Activated CD8-positive, alpha-beta memory T cell treated with anti-CD3 and anti-CD28 coated beads, Interleukin-2, amount 10 ng/mL, durations not matched to agents 7 days and 5 days (primary cell): ENCODE measurements around the gene RAB35. TPM values are rescaled to one million over a fixed set of nuclear protein-coding genes. Genes with fewer than 3 reads are reported as not detected.

Experiments
- ATAC-seq: fragments of 150-1000 bp; cut with Tn5 transposase; one replicate; pipeline ENCODE4 v1.10.0; 2021; ENCODE audit warnings: moderate library complexity
- CTCF ChIA-PET: fragments of 350-600 bp; sonication (Branson Sonifier 250); formaldehyde crosslinking; loops from one replicate; lab custom pipeline; 2021; ENCODE audit warnings: antibody characterized with exemption; lab: Charles Lee
- DNase-seq: peaks from one replicate; pipeline ENCODE4 v3.0.0-alpha.2; 2020
- H3K27ac Mint-ChIP-seq: one replicate; pipeline ENCODE4 v1.8.0; 2021; ENCODE audit warnings: mild to moderate bottlenecking, mixed read lengths
- H3K27me3 Mint-ChIP-seq: one replicate; pipeline ENCODE4 v1.8.0; 2021; ENCODE audit warnings: mixed read lengths
- H3K36me3 Mint-ChIP-seq: one replicate; pipeline ENCODE4 v1.8.0; 2021; ENCODE audit warnings: mild to moderate bottlenecking, mixed read lengths
- H3K4me1 Mint-ChIP-seq: one replicate; pipeline ENCODE4 v1.8.0; 2021; ENCODE audit warnings: mixed read lengths
- H3K4me3 Mint-ChIP-seq: one replicate; pipeline ENCODE4 v1.8.0; 2021; ENCODE audit warnings: mild to moderate bottlenecking, moderate library complexity, mixed read lengths
- H3K9me3 Mint-ChIP-seq: one replicate; pipeline ENCODE4 v1.8.0; 2022; ENCODE audit warnings: low read depth, mixed read lengths
- total RNA-seq, 2 experiments: library from RNA; stranded (reverse); gene quantifications; one replicate each; pipeline ENCODE4 v1.2.3, GENCODE V29; 2021

The RAB35 gene
- total RNA-seq, 2 experiments from 2014 or later, result 63.7 to 81.3 TPM

GRCh38 chr12:120096671-120097202 is 19.8 kb downstream of the RAB35 start:
- DNase-seq, result no peak
- H3K4me1 Mint-ChIP-seq, result peaks cover 30% of the 10 kb centered on the region
- H3K9me3 Mint-ChIP-seq, result no peaks in the 10 kb centered on the region
- CTCF ChIA-PET, result interaction anchor here (1.0 to 1.5 kb wide), 2 partner anchors 10 to 206 kb away, joined by 3 to 8 read pairs; partner anchors contain the start of gene SIRT4
- H3K36me3 Mint-ChIP-seq, result peaks cover 22% of the 10 kb centered on the region
- no peaks in the 10 kb centered on the region for H3K27me3 Mint-ChIP-seq
- no peak overlapping the region for H3K27ac Mint-ChIP-seq
- H3K4me3 Mint-ChIP-seq, result no peak overlapping the region
- no peak for ATAC-seq

DNA sequence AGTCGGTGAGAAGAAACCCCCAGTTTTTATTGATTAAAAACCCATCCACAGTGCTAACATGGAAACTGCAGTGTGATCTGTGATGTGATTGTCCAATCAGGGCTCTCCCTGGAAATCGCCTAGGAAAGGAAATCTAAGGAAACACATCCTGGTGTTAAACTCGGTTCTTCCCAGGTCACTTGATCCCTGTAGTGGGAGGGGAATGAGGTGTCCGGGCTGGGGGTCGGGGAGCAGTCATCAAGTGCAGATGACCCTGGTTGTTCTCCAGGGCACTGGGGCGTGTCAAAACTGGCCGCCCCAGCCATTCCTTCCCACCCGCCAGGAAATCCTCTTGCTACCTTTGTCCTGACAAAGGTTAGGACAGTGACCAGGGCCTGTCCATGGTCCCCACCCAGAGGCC is 20.8 kb downstream of the RAB35 start:
- no peak for DNase-seq
- Mint-ChIP-seq H3K9me3 (no peaks in the 10 kb centered on the region), H3K4me3 (no peak overlapping the region), H3K36me3 (peaks cover 23% of the 10 kb centered on the region), H3K27me3 (no peaks in the 10 kb centered on the region), H3K4me1 (peaks cover 21% of the 10 kb centered on the region), H3K27ac (no peak overlapping the region)
- CTCF ChIA-PET, result interaction anchor here (1.0 kb wide), 1 partner anchor 207 kb away, joined by 3 read pairs; the partner anchor contains the start of gene SIRT4
- ATAC-seq, result no peak

- Mint-ChIP-seq H3K27ac (no peak overlapping the region), H3K27me3 (no peaks in the 10 kb centered on the region), H3K4me1 (peaks cover 17% of the 10 kb centered on the region), H3K36me3 (peaks cover 21% of the 10 kb centered on the region), H3K9me3 (no peaks in the 10 kb centered on the region), H3K4me3 (no peak overlapping the region)
- CTCF ChIA-PET, result no interaction called here
- no peak for ATAC-seq
- DNase-seq, result no peak
These were observed 21.2 kb downstream of the RAB35 start for GRCh38 chr12:120095331-120095730.

GRCh38 chr12:120094485-120094884 is 22.1 kb downstream of the RAB35 start:
- peaks cover 13% of the 10 kb centered on the region for H3K4me1 Mint-ChIP-seq
- no peaks in the 10 kb centered on the region for H3K27me3 Mint-ChIP-seq
- H3K9me3 Mint-ChIP-seq, result no peaks in the 10 kb centered on the region
- DNase-seq (no peak), ATAC-seq (no peak)
- H3K36me3 Mint-ChIP-seq, result peaks cover 21% of the 10 kb centered on the region
- CTCF ChIA-PET, result interaction anchor here (1.0 to 1.6 kb wide), 2 partner anchors 16 to 21 kb away, joined by 4 to 5 read pairs; partner anchors contain the start of gene RAB35
- H3K4me3 Mint-ChIP-seq, result no peak overlapping the region
- peak overlapping the region; percentile 11 for H3K27ac Mint-ChIP-seq

GRCh38 chr12:120093592-120094355 is 22.8 kb downstream of the RAB35 start:
- DNase-seq (no peak), ATAC-seq (peak; percentile 52)
- Mint-ChIP-seq H3K27me3 (no peaks in the 10 kb centered on the region), H3K4me1 (peaks cover 17% of the 10 kb centered on the region), H3K36me3 (peaks cover 25% of the 10 kb centered on the region), H3K4me3 (no peak overlapping the region), H3K27ac (peak overlapping the region; percentile 65), H3K9me3 (no peaks in the 10 kb centered on the region)
- CTCF ChIA-PET, result interaction anchor here (0.6 to 1.6 kb wide), 3 partner anchors 17 to 23 kb away, joined by 3 to 5 read pairs (median 4); partner anchors contain the start of gene RAB35

DNA sequence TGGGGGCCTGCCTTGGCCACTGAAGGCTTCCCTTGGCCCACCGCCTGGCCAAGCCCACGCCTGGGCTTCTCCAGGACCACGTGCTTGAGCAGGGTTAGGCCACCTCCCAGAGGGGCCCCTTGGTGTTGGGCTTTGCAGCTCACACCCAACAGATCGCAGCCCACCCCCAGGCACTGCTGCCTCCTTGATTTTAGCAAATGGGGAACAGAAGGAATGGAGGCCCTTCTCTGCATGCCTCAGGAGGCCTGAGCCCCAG is 23.3 kb downstream of the RAB35 start:
- Mint-ChIP-seq H3K9me3 (no peaks in the 10 kb centered on the region), H3K27me3 (no peaks in the 10 kb centered on the region), H3K36me3 (peaks cover 23% of the 10 kb centered on the region), H3K27ac (no peak overlapping the region), H3K4me1 (peaks cover 18% of the 10 kb centered on the region), H3K4me3 (no peak overlapping the region)
- ATAC-seq, result peak; percentile 11
- no peak for DNase-seq
- CTCF ChIA-PET, result interaction anchor here (0.6 to 1.6 kb wide), 2 partner anchors 23 kb away, joined by 3 to 4 read pairs; partner anchors contain the start of gene RAB35

- H3K4me3 Mint-ChIP-seq, result no peak overlapping the region
- CTCF ChIA-PET, result no interaction called here
- peaks cover 23% of the 10 kb centered on the region for H3K4me1 Mint-ChIP-seq
- DNase-seq (no peak), ATAC-seq (no peak)
- no peak overlapping the region for H3K27ac Mint-ChIP-seq
- H3K27me3 Mint-ChIP-seq, result no peaks in the 10 kb centered on the region
- H3K9me3 Mint-ChIP-seq, result no peaks in the 10 kb centered on the region
- H3K36me3 Mint-ChIP-seq, result peaks cover 20% of the 10 kb centered on the region
These were observed 23.8 kb downstream of the RAB35 start for GRCh38 chr12:120092551-120093335.

DNA sequence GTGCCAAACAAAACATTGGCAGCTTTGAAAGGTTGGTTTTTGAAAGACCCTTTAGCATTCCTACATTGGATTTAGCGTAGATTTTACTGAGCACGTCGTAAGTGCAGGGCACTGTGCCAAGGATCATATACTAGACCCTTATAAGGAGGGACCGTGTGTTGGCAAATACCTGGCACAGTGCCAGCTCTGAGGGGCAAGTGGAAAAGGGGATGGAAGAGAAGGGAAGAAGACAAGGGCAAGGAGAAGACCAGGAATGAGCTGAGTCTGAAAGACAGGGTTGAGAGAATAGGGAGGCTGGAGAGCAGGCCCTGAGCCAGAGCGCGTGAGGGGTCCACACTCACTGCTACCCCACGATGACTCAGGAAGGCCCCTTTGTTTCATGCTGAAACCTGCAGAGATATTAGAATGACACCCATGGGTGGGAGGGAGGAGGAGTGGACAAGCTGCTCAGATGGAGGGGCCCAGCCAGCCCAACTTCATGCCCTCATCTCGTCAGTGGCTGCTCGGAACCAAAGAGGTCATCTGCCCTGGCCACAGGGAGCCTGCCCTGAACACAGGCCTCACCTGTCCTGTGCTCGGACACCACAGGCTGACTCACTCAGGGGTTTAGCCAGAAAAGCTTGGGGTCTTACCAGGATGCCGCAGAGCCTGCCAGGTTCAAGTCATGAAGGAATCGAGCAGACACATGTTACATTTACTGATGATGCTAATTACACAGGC is 25.0 kb downstream of the RAB35 start:
- CTCF ChIA-PET, result no interaction called here
- Mint-ChIP-seq H3K36me3 (peaks cover 14% of the 10 kb centered on the region), H3K27ac (no peak overlapping the region), H3K27me3 (no peaks in the 10 kb centered on the region), H3K4me3 (no peak overlapping the region), H3K4me1 (peaks cover 35% of the 10 kb centered on the region), H3K9me3 (no peaks in the 10 kb centered on the region)
- DNase-seq (no peak), ATAC-seq (no peak)

DNA sequence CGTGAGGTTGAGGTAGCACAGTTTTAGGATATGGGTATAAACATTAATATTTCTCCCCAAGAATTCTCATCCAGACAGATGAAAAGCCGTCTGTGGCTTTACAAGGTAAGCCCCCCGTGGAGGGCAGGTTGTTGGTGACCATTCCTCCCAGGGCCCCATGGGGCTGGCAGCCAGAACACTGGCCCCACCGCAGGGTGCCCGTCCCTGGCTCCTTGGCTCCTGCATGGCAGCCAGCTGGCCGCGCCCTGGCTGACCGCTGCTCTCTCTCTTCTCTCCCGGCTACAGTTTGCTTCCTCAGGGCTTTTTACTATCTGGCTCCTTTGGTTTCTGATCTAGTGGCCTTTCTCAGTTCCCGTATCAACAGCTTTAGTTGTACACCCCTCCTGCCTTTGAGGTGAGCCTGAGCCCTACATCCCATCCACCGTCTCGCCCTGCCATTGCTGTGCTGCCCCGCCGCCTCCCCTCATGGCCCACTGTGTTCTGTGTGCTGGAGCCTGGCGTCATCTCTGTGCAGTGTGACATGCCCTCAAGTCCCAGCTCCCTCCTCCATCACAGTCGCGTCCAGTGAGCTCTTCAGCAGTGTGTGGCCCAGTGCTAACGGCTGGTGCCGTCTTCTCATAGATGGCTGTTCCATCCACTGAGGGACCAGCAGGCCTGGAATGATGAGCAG is 25.8 kb downstream of the RAB35 start:
- Mint-ChIP-seq H3K4me1 (peaks cover 41% of the 10 kb centered on the region), H3K27ac (no peak overlapping the region), H3K36me3 (peaks cover 11% of the 10 kb centered on the region), H3K9me3 (no peaks in the 10 kb centered on the region), H3K27me3 (no peaks in the 10 kb centered on the region), H3K4me3 (no peak overlapping the region)
- ATAC-seq (no peak), DNase-seq (no peak)
- CTCF ChIA-PET, result no interaction called here

DNA sequence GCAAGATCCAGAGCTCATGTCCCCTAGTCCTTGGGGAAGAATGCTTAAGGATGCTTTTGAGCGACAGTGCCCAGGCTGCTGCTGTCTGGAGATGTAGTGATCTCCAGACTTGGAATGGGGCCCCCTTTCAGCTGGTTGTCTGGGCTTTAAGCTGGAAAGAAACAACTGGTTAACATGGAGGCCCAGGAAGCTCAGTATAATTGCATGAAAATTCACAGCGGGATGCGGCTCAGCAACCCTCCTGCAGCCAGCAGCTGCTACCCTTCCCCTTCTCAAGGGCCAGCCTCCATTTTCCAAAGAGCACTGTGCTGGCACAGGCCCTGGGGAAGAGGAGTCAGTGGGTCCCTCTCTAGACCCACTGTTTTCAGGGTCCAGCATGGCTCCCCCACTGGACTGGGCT is 26.3 kb downstream of the RAB35 start:
- H3K36me3 Mint-ChIP-seq, result peaks cover 12% of the 10 kb centered on the region
- no peak overlapping the region for H3K27ac Mint-ChIP-seq
- peaks cover 45% of the 10 kb centered on the region for H3K4me1 Mint-ChIP-seq
- H3K9me3 Mint-ChIP-seq, result no peaks in the 10 kb centered on the region
- ATAC-seq, result no peak
- no peaks in the 10 kb centered on the region for H3K27me3 Mint-ChIP-seq
- CTCF ChIA-PET, result no interaction called here
- no peak for DNase-seq
- H3K4me3 Mint-ChIP-seq, result no peak overlapping the region

GRCh38 chr12:120089796-120090195 is 26.8 kb downstream of the RAB35 start:
- CTCF ChIA-PET, result no interaction called here
- H3K4me3 Mint-ChIP-seq, result no peak overlapping the region

DNA sequence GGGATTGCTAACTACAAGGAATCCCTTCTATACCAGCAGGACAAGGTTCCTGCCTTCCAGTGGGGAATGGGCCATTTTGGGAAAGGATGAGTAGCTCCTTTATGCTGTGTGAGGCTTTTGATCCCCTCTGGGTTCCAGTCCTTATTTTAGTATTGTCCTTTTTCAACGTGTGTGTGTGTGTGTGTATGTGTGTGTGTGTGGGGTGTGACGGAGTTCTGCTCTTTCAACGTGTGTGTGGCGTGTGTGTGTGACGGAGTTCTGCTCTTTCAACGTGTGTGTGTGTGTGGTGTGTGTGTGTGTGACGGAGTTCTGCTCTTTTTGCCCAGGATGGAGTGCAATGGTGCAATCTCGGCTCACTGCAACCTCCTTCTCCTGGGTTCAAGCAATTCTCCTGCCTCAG is 27.4 kb downstream of the RAB35 start:
- H3K27me3 Mint-ChIP-seq, result no peaks in the 10 kb centered on the region
- no peak overlapping the region for H3K4me3 Mint-ChIP-seq
- ATAC-seq, result no peak
- H3K9me3 Mint-ChIP-seq, result no peaks in the 10 kb centered on the region
- H3K27ac Mint-ChIP-seq, result no peak overlapping the region
- DNase-seq, result no peak
- H3K4me1 Mint-ChIP-seq, result peaks cover 50% of the 10 kb centered on the region
- CTCF ChIA-PET, result interaction anchor here (0.6 kb wide), 1 partner anchor 116 kb away, joined by 3 read pairs; no protein-coding TSS in a partner anchor
- H3K36me3 Mint-ChIP-seq, result peaks cover 18% of the 10 kb centered on the region

More at GRCh38 chr12:120089796-120090195, 26.8 kb downstream of the RAB35 start:
- peaks cover 13% of the 10 kb centered on the region for H3K36me3 Mint-ChIP-seq
- no peaks in the 10 kb centered on the region for H3K9me3 Mint-ChIP-seq
- ATAC-seq (no peak), DNase-seq (no peak)
- no peak overlapping the region for H3K27ac Mint-ChIP-seq
- no peaks in the 10 kb centered on the region for H3K27me3 Mint-ChIP-seq
- H3K4me1 Mint-ChIP-seq, result peaks cover 48% of the 10 kb centered on the region
